Measurements from ENCODE around the gene PTPN6.

GRCh38 chr12:6919588-6919987 lies 31.6 kb upstream of the PTPN6 start:
- TF ChIP-seq POLR2A (IDR thresholded peaks at IDR 0.05; ENCODE audit: low read depth, low read length) (no peak), CTCF (IDR thresholded peaks at IDR 0.05 in 2 of 3, conservative IDR thresholded peaks at IDR 0.05 in 1 of 3; ENCODE audit: control insufficient read depth in 2 of 3, extremely low read depth in 1 of 3, insufficient read depth in 1 of 3, low read depth in 3 of 3, low read length in 3 of 3) (0 out of 6 replicates have a peak, but pooled peaks of 1 of the 3 experiments have one; percentile 11), BRCA1 (IDR thresholded peaks at IDR 0.05; ENCODE audit: low read depth, low read length) (no peak), RAD21 (IDR thresholded peaks at IDR 0.05; ENCODE audit: insufficient read depth, low read depth, low read length) (no peak), ZNF24 (IDR thresholded peaks at IDR 0.05) (no peak), RCOR1 (conservative IDR thresholded peaks at IDR 0.05; ENCODE audit: low read depth, low read length) (no peak)
- TF ChIP-seq, protein P1, sequence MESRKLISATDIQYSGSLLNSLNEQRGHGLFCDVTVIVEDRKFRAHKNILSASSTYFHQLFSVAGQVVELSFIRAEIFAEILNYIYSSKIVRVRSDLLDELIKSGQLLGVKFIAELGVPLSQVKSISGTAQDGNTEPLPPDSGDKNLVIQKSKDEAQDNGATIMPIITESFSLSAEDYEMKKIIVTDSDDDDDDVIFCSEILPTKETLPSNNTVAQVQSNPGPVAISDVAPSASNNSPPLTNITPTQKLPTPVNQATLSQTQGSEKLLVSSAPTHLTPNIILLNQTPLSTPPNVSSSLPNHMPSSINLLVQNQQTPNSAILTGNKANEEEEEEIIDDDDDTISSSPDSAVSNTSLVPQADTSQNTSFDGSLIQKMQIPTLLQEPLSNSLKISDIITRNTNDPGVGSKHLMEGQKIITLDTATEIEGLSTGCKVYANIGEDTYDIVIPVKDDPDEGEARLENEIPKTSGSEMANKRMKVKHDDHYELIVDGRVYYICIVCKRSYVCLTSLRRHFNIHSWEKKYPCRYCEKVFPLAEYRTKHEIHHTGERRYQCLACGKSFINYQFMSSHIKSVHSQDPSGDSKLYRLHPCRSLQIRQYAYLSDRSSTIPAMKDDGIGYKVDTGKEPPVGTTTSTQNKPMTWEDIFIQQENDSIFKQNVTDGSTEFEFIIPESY (IDR thresholded peaks at IDR 0.05) = no peak

All from GM12878 (cell line).